Measurements from ENCODE around the gene KRTAP6-1. TPM values are rescaled to one million over a fixed set of nuclear protein-coding genes. Genes with fewer than 3 reads are reported as not detected.

KRTAP6-1 gene, protein sequence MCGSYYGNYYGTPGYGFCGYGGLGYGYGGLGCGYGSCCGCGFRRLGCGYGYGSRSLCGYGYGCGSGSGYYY
- total RNA-seq = not detected in 2 replicates

DNA sequence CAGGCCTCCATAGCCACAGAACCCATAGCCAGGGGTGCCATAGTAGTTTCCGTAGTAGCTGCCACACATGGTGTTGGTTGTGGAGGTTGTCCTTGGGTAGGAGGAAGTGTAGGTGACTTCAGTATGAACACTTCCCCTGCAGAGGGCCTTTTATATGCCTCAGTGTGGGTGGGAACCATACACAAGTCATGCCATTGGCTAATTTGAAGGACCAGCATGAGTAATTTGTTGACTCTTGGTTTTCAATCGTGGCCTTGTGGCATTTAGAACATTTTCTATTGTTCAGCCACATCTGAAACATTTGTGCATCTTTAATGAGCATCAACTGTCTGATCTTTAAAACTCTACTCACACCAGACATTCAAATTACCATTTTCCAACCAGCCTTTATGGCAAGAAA, at the start of gene KRTAP6-1:
Gene KRTAP6-1, minus strand, starts transcription at position 95 of the 400 bp plus-strand sequence. Its CDS starts 26 bp downstream, at position 69.

DNA sequence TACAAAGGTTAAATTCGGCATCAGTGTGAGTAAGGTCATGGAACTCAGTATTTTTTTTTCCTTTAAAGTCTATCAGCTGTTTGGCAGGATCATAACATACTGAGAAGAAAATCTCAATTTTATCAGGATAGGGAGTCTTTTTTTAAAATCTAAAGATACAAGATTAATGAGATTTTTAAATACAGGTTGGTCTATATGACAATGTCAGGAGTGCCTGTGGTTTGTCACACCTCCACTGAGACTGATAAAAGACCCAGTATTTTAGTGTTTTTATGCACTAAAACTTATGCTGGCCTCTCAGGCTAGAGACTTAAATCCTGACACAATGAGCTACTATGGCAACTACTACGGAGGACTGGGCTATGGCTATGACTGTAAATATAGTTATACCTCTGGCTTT, 28.8 kb upstream of the KRTAP6-1 start, which contains the start of gene KRTAP20-3:
Gene KRTAP20-3, plus strand, starts transcription at position 301 of the 400 bp plus-strand sequence.

DNA sequence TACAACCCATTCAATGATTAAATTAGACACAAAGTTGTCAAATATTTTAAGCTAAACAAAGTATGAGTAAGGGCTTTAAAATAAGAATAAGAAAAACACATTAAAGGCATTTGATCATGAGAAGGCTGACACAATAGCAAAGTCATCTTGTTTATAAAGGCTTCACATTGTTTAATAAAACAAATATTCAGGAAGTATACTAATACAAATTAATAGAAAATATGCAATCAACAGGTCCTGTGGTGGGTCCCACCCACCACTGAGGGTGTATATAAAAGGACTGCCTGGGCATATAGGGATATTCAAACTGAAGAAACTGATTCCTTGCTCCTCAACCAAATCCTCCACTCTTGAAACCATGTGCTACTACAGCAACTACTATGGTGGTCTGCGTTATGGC, 21.2 kb upstream of the KRTAP6-1 start, which contains the start of gene KRTAP20-2:
Gene KRTAP20-2, plus strand, starts transcription at position 301 of the 400 bp plus-strand sequence. Its CDS starts 58 bp downstream, at position 359.

DNA sequence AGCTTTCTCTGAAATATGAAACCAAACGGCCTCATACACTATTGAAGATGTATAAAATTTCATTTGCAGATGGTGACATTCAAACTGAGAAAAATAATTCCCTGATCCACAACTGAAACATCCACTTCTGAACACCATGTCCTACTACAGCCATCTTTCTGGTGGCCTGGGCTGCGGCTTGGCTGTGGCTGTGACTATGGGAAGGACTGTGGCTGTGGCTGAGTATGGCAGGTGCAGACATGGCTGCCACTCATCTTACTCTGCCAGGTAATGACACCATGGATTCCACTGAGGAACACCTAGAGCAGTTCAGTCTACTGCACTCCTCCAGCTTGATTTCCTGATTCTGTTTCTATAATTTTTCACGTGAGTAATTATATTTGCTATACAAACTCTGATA, 6.8 kb upstream of the KRTAP6-1 start, which contains the start of gene KRTAP20-4:
Gene KRTAP20-4, plus strand, starts transcription at position 106 of the 400 bp plus-strand sequence.

DNA sequence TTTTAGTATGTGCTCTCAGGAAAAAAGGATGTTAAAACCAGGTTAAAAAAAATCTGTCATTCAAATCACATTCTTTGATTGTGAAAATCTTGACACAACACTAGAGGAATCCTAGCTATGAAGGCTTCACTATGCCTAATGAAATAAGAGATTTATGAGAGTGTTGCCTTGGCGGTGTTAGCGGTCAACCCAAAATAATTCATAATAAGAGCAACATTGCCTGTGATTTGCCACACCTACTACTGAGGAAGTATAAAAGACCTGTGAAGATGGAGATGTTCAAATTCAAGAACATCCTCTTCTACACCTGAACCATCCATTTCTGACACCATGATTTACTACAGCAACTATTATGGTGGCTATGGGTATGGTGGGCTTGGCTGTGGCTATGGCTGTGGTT, 2.4 kb upstream of the KRTAP6-1 start, which contains the start of gene KRTAP20-1:
Gene KRTAP20-1, plus strand, starts transcription at position 301 of the 400 bp plus-strand sequence. Its CDS starts 30 bp downstream, at position 331.

DNA sequence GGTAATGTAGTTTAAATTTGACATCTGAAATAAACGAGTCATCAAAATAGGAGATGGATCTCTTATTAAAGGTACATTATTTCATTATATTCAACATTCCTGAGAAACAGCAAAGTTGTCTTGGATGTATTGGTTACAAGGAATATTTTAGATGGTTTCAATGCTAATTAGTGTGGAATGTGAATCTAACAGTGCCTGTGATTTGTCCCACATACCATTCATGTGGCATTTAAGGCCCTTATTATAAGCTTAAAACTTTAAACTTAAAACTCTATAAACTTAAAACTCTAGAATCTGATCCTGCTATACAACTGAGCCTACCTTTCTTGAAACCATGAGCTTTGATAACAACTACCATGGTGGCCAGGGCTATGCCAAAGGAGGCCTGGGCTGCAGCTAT, 12.9 kb downstream of the KRTAP6-1 start, which contains the start of gene KRTAP22-1:
Gene KRTAP22-1, plus strand, starts transcription at position 301 of the 400 bp plus-strand sequence.

DNA sequence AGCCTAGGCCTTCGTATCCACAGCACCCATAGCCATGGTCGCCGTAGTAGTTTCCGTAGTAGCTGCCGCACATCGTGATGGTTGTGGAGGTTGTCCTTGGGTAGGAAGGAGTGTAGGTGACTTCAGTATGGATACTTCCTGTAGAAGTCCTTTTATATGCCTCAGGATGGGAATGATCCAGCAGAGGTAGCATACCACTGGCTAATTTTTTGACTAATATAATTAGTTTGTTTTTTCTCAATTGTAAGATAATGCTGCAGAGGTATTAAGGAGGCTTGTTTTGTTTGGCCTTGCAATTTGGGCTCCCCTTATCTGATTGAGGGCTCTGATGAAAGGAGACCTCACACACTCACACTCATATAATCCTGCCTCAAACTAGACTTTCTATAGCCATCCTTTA, 14.9 kb downstream of the KRTAP6-1 start, which contains the start of gene KRTAP6-2:
Gene KRTAP6-2, minus strand, starts transcription at position 101 of the 400 bp plus-strand sequence. Its CDS starts 28 bp downstream, at position 73.

DNA sequence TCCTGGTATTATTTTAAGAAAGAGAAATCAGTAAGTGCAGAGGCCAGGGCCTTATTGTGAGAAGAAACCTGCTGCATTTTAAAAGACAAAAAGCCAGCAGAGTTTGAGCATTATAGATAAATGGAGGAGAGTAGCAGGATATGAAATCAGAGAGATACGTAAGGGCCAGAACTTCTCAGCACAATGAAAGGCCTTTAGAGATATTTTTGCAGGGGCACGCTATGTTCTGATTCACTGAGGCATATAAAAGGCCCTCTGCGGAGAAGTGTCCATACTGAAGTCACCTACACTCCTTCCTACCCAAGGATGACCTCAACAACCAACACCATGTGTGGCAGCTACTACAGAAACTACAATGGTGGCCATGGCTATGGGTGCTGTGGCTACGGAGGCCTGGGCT, 21.6 kb downstream of the KRTAP6-1 start, which contains the start of gene KRTAP6-3:
Gene KRTAP6-3, plus strand, starts transcription at position 301 of the 400 bp plus-strand sequence. Its CDS starts 6 bp downstream, at position 307.

DNA sequence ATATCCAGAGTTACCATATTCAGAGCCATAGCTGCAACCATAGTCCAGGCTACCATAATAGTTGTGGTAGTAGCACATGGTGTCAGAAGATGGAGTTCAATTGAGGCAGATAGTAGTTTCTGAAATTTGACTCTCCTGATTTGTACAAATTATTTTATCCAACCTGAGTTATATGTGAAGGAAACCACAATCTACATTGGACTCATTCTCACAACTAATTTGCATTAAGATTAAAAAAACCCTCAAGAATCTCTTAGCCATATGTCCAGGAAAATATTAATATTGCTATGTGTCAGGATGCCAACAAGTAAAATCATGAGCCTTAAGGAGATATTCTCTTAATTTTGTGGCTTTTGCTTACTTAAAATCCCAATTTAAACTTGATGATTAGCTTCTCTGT, 23.4 kb downstream of the KRTAP6-1 start, which contains the start of gene KRTAP22-2:
Gene KRTAP22-2, minus strand, starts transcription at position 101 of the 400 bp plus-strand sequence.

Other genes starting within 250 kb of the KRTAP6-1 start
- gene KRTAP13-2, start 241.7 kb downstream of the KRTAP6-1 start, total RNA-seq = not detected in 2 replicates
- gene KRTAP13-1, start 217.9 kb downstream of the KRTAP6-1 start, total RNA-seq = not detected in 2 replicates
- gene KRTAP13-3, start 188.0 kb downstream of the KRTAP6-1 start, total RNA-seq = not detected in 2 replicates
- gene KRTAP13-4, start 183.7 kb downstream of the KRTAP6-1 start, total RNA-seq = not detected in 2 replicates
- not detected in 2 replicates for gene KRTAP15-1, start 173.7 kb downstream of the KRTAP6-1 start, total RNA-seq
- gene KRTAP19-1, start 133.6 kb downstream of the KRTAP6-1 start, total RNA-seq = not detected in 2 replicates
- not detected in 2 replicates for gene KRTAP19-2, start 126.5 kb downstream of the KRTAP6-1 start, total RNA-seq
- gene KRTAP19-3, start 121.9 kb downstream of the KRTAP6-1 start, total RNA-seq = not detected in 2 replicates
- not detected in 2 replicates for gene KRTAP19-4, start 116.8 kb downstream of the KRTAP6-1 start, total RNA-seq
- gene KRTAP19-5, start 111.8 kb downstream of the KRTAP6-1 start, total RNA-seq = not detected in 2 replicates
- not detected in 2 replicates for gene KRTAP19-6, start 72.1 kb downstream of the KRTAP6-1 start, total RNA-seq
- gene KRTAP19-7, start 52.6 kb downstream of the KRTAP6-1 start, total RNA-seq = not detected in 2 replicates
- not detected in 2 replicates for gene KRTAP22-2, start 23.5 kb downstream of the KRTAP6-1 start, total RNA-seq
- gene KRTAP6-3, start 21.5 kb downstream of the KRTAP6-1 start, total RNA-seq = not detected in 2 replicates
- gene KRTAP6-2, start 15.0 kb downstream of the KRTAP6-1 start, total RNA-seq = not detected in 2 replicates
- gene KRTAP22-1, start 12.8 kb downstream of the KRTAP6-1 start, total RNA-seq = not detected in 2 replicates
- not detected in 2 replicates for gene KRTAP20-1, start 2.5 kb upstream of the KRTAP6-1 start, total RNA-seq
- gene KRTAP20-4, start 6.7 kb upstream of the KRTAP6-1 start, total RNA-seq = not detected in 2 replicates
- gene KRTAP20-2, start 21.3 kb upstream of the KRTAP6-1 start, total RNA-seq = not detected in 2 replicates
- not detected in 2 replicates for gene KRTAP20-3, start 28.9 kb upstream of the KRTAP6-1 start, total RNA-seq
- not detected in 2 replicates for gene KRTAP21-3, start 104.8 kb upstream of the KRTAP6-1 start, total RNA-seq
- gene KRTAP21-2, start 133.3 kb upstream of the KRTAP6-1 start, total RNA-seq = not detected in 2 replicates
- not detected in 2 replicates for gene KRTAP21-1, start 141.5 kb upstream of the KRTAP6-1 start, total RNA-seq
- gene KRTAP8-1, start 199.3 kb upstream of the KRTAP6-1 start, total RNA-seq = not detected in 2 replicates
- gene KRTAP7-1, start 215.8 kb upstream of the KRTAP6-1 start, total RNA-seq = not detected in 2 replicates